Measurements from ENCODE around the gene C6orf52. TPM values are rescaled to one million over a fixed set of nuclear protein-coding genes. Genes with fewer than 3 reads are reported as not detected.

The C6orf52 gene
- total RNA-seq, 4 donors from 2014 or later = not detected

GRCh38 chr6:10643201-10643651 lies 51.2 kb downstream of the C6orf52 start:
- Histone ChIP-seq H3K4me3 (no peak overlapping the region), H3K9me3 (no peaks in the 10 kb centered on the region), H3K27ac (no peak overlapping the region), H3K36me3 (no peaks in the 10 kb centered on the region), H3K4me1 (no peaks in the 10 kb centered on the region), H3K27me3 (no peaks in the 10 kb centered on the region)
- TF ChIP-seq POLR2A (IDR thresholded peaks at IDR 0.05) (no peak), EP300 (IDR thresholded peaks at IDR 0.05; ENCODE audit: low read depth) (no peak), POLR2AphosphoS5 (IDR thresholded peaks at IDR 0.05) (no peak)
- TF ChIP-seq, protein P1, sequence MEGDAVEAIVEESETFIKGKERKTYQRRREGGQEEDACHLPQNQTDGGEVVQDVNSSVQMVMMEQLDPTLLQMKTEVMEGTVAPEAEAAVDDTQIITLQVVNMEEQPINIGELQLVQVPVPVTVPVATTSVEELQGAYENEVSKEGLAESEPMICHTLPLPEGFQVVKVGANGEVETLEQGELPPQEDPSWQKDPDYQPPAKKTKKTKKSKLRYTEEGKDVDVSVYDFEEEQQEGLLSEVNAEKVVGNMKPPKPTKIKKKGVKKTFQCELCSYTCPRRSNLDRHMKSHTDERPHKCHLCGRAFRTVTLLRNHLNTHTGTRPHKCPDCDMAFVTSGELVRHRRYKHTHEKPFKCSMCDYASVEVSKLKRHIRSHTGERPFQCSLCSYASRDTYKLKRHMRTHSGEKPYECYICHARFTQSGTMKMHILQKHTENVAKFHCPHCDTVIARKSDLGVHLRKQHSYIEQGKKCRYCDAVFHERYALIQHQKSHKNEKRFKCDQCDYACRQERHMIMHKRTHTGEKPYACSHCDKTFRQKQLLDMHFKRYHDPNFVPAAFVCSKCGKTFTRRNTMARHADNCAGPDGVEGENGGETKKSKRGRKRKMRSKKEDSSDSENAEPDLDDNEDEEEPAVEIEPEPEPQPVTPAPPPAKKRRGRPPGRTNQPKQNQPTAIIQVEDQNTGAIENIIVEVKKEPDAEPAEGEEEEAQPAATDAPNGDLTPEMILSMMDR (IDR thresholded peaks at IDR 0.05) = no peak
- in situ Hi-C loops (cut with MboI; ENCODE audit: low pct_ligation_motif_present in 1 of 4, low pct_unique_long_range_greater_than_20kb in 1 of 4, low sequenced_read_pairs in 3 of 4) (no loop called here), intact Hi-C loops (cut with DNase I; ENCODE audit: low total_unique reads) (no loop called here)
- DNase-seq = no peak
- 64 to 70% methylated on average over 3 of the region's 3 CpGs for WGBS, 2 donors (ENCODE audit: low coverage in 1 of 2)

- Histone ChIP-seq H3K4me3 (no peak overlapping the region), H3K9me3 (no peaks in the 10 kb centered on the region), H3K27ac (no peak overlapping the region), H3K27me3 (no peaks in the 10 kb centered on the region), H3K4me1 (no peaks in the 10 kb centered on the region), H3K36me3 (no peaks in the 10 kb centered on the region)
- DNase-seq = no peak
- in situ Hi-C loops (cut with MboI; ENCODE audit: low pct_ligation_motif_present in 1 of 4, low pct_unique_long_range_greater_than_20kb in 1 of 4, low sequenced_read_pairs in 3 of 4) (no loop called here), intact Hi-C loops (cut with DNase I; ENCODE audit: low total_unique reads) (no loop called here)
- 85 to 98% methylated on average over 3 of the region's 3 CpGs for WGBS, 2 donors (ENCODE audit: low coverage in 1 of 2)
- TF ChIP-seq POLR2A (IDR thresholded peaks at IDR 0.05) = no peak
- TF ChIP-seq EP300 (IDR thresholded peaks at IDR 0.05; ENCODE audit: low read depth) = no peak
- no peak for TF ChIP-seq POLR2AphosphoS5 (IDR thresholded peaks at IDR 0.05)
- TF ChIP-seq, protein P1 (IDR thresholded peaks at IDR 0.05) = no peak
These were observed 52.9 kb downstream of the C6orf52 start for GRCh38 chr6:10641528-10641927.

- no peak for DNase-seq
- Histone ChIP-seq H3K9me3 (no peaks in the 10 kb centered on the region), H3K4me1 (no peaks in the 10 kb centered on the region), H3K4me3 (no peak overlapping the region), H3K27me3 (no peaks in the 10 kb centered on the region), H3K36me3 (no peaks in the 10 kb centered on the region), H3K27ac (no peak overlapping the region)
- intact Hi-C loops (cut with DNase I; ENCODE audit: low total_unique reads) (no loop called here), in situ Hi-C loops (cut with MboI; ENCODE audit: low pct_ligation_motif_present in 1 of 4, low pct_unique_long_range_greater_than_20kb in 1 of 4, low sequenced_read_pairs in 3 of 4) (no loop called here)
- 86 to 95% methylated on average over 4 to 8 of the region's 8 CpGs for WGBS, 2 donors (ENCODE audit: low coverage in 1 of 2)
- TF ChIP-seq EP300 (IDR thresholded peaks at IDR 0.05; ENCODE audit: low read depth) (no peak), POLR2A (IDR thresholded peaks at IDR 0.05) (no peak), POLR2AphosphoS5 (IDR thresholded peaks at IDR 0.05) (no peak)
- TF ChIP-seq, protein P1 (IDR thresholded peaks at IDR 0.05) = no peak
These were observed 54.0 kb downstream of the C6orf52 start for GRCh38 chr6:10640412-10640811.

DNA sequence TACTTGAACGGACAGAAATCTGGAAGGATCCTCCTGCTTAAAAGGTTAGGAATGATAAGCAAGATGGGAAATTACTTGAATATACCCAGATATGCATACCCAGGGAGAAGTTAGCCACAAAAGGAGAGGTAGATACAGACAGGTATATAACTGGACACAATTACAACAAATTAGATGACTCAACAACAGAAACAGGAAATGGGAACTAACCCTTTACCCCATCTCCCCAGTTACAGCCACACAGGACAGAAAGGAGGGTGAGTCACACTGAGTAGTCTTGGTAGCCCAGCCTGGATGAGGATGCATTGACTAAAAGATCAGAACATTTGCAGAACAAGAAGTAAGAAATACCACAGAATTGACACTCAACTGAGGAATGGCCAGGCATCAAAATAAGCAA lies 61.2 kb downstream of the C6orf52 start:
- Histone ChIP-seq H3K4me3 (no peak overlapping the region), H3K36me3 (no peaks in the 10 kb centered on the region), H3K27me3 (no peaks in the 10 kb centered on the region), H3K27ac (no peak overlapping the region), H3K4me1 (no peaks in the 10 kb centered on the region), H3K9me3 (no peaks in the 10 kb centered on the region)
- no peak for TF ChIP-seq EP300 (IDR thresholded peaks at IDR 0.05; ENCODE audit: low read depth)
- no peak for DNase-seq
- WGBS, 2 donors (ENCODE audit: low coverage in 1 of 2) = 78 to 100% methylated on average over 1 of the region's 1 CpG
- in situ Hi-C loops (cut with MboI; ENCODE audit: low pct_ligation_motif_present in 1 of 4, low pct_unique_long_range_greater_than_20kb in 1 of 4, low sequenced_read_pairs in 3 of 4) = no loop called here
- intact Hi-C loops (cut with DNase I; ENCODE audit: low total_unique reads) = no loop called here

GRCh38 chr6:10630178-10630577 lies 64.2 kb downstream of the C6orf52 start:
- Histone ChIP-seq H3K36me3 (no peaks in the 10 kb centered on the region), H3K27me3 (no peaks in the 10 kb centered on the region), H3K9me3 (no peaks in the 10 kb centered on the region), H3K4me1 (no peaks in the 10 kb centered on the region), H3K4me3 (no peak overlapping the region), H3K27ac (no peak overlapping the region)
- intact Hi-C loops (cut with DNase I; ENCODE audit: low total_unique reads) (no loop called here), in situ Hi-C loops (cut with MboI; ENCODE audit: low pct_ligation_motif_present in 1 of 4, low pct_unique_long_range_greater_than_20kb in 1 of 4, low sequenced_read_pairs in 3 of 4) (no loop called here)
- TF ChIP-seq EP300 (IDR thresholded peaks at IDR 0.05; ENCODE audit: low read depth) (no peak), POLR2A (IDR thresholded peaks at IDR 0.05) (no peak), POLR2AphosphoS5 (IDR thresholded peaks at IDR 0.05) (no peak)
- TF ChIP-seq, protein P1 (IDR thresholded peaks at IDR 0.05) = no peak
- WGBS, 2 donors (ENCODE audit: low coverage in 1 of 2) = 100% methylated on average over 1 of the region's 1 CpG
- no peak for DNase-seq
